Heart right ventricle (tissue), 16 donors: Measurements from ENCODE around the gene LRRC46. TPM values are rescaled to one million over a fixed set of nuclear protein-coding genes. Genes with fewer than 3 reads are reported as not detected.

Source experiments
- ATAC-seq, 8 donors: fragments of 200-7000 bp; cut with Tn5 transposase; one replicate each; pipeline ENCODE4 v1.9.1; 2020; ENCODE audit warnings: mild to moderate bottlenecking in 8 of 8, moderate library complexity in 8 of 8, moderate number of reproducible peaks in 1 of 8
- DNase-seq, 2 donors: peaks; one replicate each; pipeline ENCODE4 v3.0.0-alpha.2; 2020
- H3K27ac ChIP-seq, 10 donors: fragments of 200-600 bp; sonication (generic) in 2 of 10; one replicate each; pipeline versions ENCODE4 v1.5.0 to v1.8.0; 2020 to 2022; ENCODE audit warnings: mild to moderate bottlenecking in 3 of 10
- H3K27me3 ChIP-seq, 7 donors: fragments of 200-600 bp; one replicate each; pipeline ENCODE4 v1.8.0; 2021 to 2022; ENCODE audit warnings: mild to moderate bottlenecking in 2 of 7
- H3K36me3 ChIP-seq, 9 donors: fragments of 200-600 bp; sonication (generic) in 1 of 9; one replicate each; pipeline versions ENCODE4 v1.5.0 to v1.8.0; 2020 to 2022; ENCODE audit warnings: mild to moderate bottlenecking in 2 of 9
- H3K4me1 ChIP-seq, 9 donors: fragments of 200-600 bp; sonication (generic) in 1 of 9; one replicate each; pipeline versions ENCODE4 v1.5.0 to v1.8.0; 2020 to 2022; ENCODE audit warnings: mild to moderate bottlenecking in 4 of 9
- H3K4me3 ChIP-seq, 10 donors: fragments of 200-600 bp; sonication (generic) in 2 of 10; one replicate each; pipeline versions ENCODE4 v1.5.0 to v1.8.0; 2020 to 2022; ENCODE audit warnings: mild to moderate bottlenecking in 7 of 10, moderate library complexity in 2 of 10
- H3K9me3 ChIP-seq, 11 donors: fragments of 200-600 bp in 10 of 11; sonication (generic) in 2 of 11; one replicate each; pipeline versions ENCODE4 v1.5.0 to v1.8.0; 2013 to 2022; ENCODE audit warnings: mild to moderate bottlenecking in 2 of 11, control low read depth in 1 of 11, moderate library complexity in 1 of 11
- CTCF ChIP-seq, 9 donors: fragments of 200-600 bp; sonication (generic) in 2 of 9; IDR thresholded peaks; one replicate each; pipeline versions ENCODE4 v1.5.0 to v1.8.0; 2021 to 2022; ENCODE audit warnings: antibody characterized with exemption in 9 of 9, mild to moderate bottlenecking in 5 of 9, moderate library complexity in 1 of 9
- WGBS, 2 donors: extraction: QIAGEN DNeasy Blood & Tissue Kit; methylation state at CpG; one replicate each; pipeline ENCODE4 v1.1.7; 2013; ENCODE audit warnings: inconsistent platforms in 1 of 2; 5-methylcytosine and 5-hydroxymethylcytosine counted together
- intact Hi-C, 10 donors: fragments of 100-400 bp; cut with DNase I; formaldehyde crosslinking; loops; one replicate each; pipeline versions ENCODE4 v1.11.1 to v1.14.2; 2022
- polyA plus RNA-seq, 2 donors: library from polyadenylated mRNA; stranded (reverse); fragments of 200-250 nt; gene quantifications; one replicate each; pipeline ENCODE4 v1.2.3, GENCODE V29; 2013
- total RNA-seq, 10 donors: library from RNA; stranded (reverse); fragmentation: NEBNext Ultra II Directional in 3 of 10; extraction: Animal tissue kit (Norgen Biotek cat#: 25700) in 3 of 10; gene quantifications; one replicate each; pipeline versions ENCODE4 v1.2.1 to v1.2.4, GENCODE V29; 2021 to 2023
- donor health status: Arrhythmogenic right ventricular cardiomyopathy.
- donor health status: ischemic (EF 13 %, LVEDD 7.1; RV severe dilation, severe dysfunction).
- donor health status: healthy with polysubstance abuse.
- donor health status: DM: no; HTN: yes; CAD: no.
- donor health status: DM: no; HTN: no; CAD: no.
- donor health status: ischemic (EF 25% LVEDD 6.9; RV normal size, moderate dysfunction).
- donor health status: ischemic (EF 25% LVEDD 5.7; RV mildly dilated, moderate dysfunction).
- donor health status: healthy.
- donor health status: DM: yes; HTN: yes; CAD: no.
- donor health status: Ischemic cardiomyopathy.
- donor health status: ischemic (EF 35%, LVEDD 5.7; RV mildly dilated, moderate dysfunction).
- donor health status: nonischemic (EF 11% LVEDD 7.7; RV severe dilation, severe dysfunction).
- donor health status: DM: yes; HTN: yes; CAD: no.
- donor health status: PGD.
- donor health status: ischemic (EF 29% LVEDD 5.4; RV normal size, mild dysfunction).
- donor health status: nonischemic (EF 23%, LVEDD 6.1; RV moderate dilation, normal function).

Gene LRRC46
- total and polyA plus RNA-seq, 12 donors: 0.14 to 0.95 (median 0.34) TPM; not detected in 3

DNA sequence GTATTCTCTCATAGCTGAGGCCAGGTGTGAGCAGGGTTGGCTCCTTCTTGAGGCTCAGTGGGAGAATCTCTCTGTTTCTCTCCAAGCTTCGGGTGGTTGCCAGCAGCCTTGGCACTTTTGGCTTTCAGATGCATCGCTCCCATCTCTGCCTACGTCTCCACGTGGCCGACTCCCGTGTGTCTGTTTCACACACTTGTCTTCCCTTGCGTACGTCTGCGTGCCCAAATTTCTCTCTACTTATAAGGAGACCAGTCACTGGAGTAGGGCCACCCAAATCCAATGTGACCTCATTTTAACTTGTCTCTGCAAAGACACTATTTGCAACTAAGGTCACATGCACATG is 24.6 kb upstream of the LRRC46 start:
- DNase-seq (no peak), ATAC-seq (no peak)
- H3K4me3 ChIP-seq: no peak overlapping the region
- WGBS, 2 donors: 90 to 91% methylated on average over 9 of the region's 9 CpGs
- intact Hi-C loops: loop anchor here in 3 of 10 donors (10.0 kb wide), 2 partner anchors 112 to 142 kb away; partner anchors contain the start of gene TBKBP1 (in 1 of the 3)
- peaks cover 0 to 14% (median 0%) of the 10 kb centered on the region in 9 donors for H3K4me1 ChIP-seq
- TF ChIP-seq CTCF (IDR thresholded peaks at IDR 0.05): no peak
- H3K9me3 ChIP-seq: no peaks in the 10 kb centered on the region
- peaks cover 0 to 53% (median 10%) of the 10 kb centered on the region in 9 donors for H3K36me3 ChIP-seq
- no peaks in the 10 kb centered on the region for H3K27me3 ChIP-seq
- no peak overlapping the region for H3K27ac ChIP-seq

GRCh38 chr17:47807421-47807820 is 24.0 kb upstream of the LRRC46 start:
- H3K4me1 ChIP-seq: peaks cover 0 to 14% (median 0%) of the 10 kb centered on the region in 9 donors
- intact Hi-C loops: loop anchor here in 3 of 10 donors (10.0 kb wide), 2 partner anchors 113 to 143 kb away; partner anchors contain the start of gene TBKBP1 (in 1 of the 3)
- no peak for ATAC-seq
- H3K36me3 ChIP-seq: peaks cover 0 to 59% (median 10%) of the 10 kb centered on the region in 9 donors
- no peak for DNase-seq
- H3K9me3 ChIP-seq: no peaks in the 10 kb centered on the region
- no peak overlapping the region for H3K4me3 ChIP-seq
- H3K27me3 ChIP-seq: no peaks in the 10 kb centered on the region
- WGBS, 2 donors: 88 to 92% methylated on average over 10 to 11 of the region's 11 CpGs
- no peak overlapping the region for H3K27ac ChIP-seq
- TF ChIP-seq CTCF (IDR thresholded peaks at IDR 0.05): no peak

DNA sequence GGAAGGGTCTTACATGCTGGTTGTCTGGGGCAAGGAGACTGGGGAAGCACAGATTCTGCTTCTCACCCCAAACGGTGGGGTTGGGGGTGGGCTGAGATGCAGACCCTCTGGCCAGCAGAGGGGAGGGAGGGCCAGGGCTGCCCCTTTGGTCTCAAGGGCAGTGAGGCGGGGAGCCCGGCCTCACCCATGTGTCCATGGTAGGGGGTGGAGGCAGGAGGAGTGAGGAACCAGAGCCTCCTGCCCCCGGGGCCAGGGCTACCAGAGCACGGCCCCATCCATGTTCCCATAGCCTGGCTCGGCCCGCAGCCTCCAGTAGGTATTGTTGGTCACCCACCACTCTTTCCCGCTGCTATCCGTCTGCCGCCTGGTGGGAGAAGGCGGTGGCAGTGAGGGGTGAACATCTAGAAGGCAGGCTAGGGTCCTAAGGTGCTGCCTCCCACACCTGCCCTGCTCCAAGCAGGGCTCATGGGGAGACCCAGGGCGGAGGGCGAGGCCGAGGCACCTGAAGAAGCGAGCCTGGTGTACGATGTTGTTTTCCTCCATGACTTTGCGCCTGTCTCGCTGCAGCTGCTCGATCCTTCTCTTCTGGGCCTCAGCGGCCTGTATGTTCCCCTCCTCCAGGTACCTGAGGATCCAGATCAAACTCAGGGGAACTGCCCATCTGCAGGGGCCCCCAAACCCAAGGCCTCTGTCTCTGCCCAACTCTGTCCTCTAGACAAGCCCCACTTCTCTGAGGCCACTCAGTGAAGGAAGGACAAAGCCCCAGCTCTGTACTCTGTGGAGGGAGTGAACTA is 23.2 kb upstream of the LRRC46 start:
- H3K36me3 ChIP-seq: peaks cover 0 to 67% (median 13%) of the 10 kb centered on the region in 9 donors
- H3K4me3 ChIP-seq: no peak overlapping the region
- DNase-seq (no peak), ATAC-seq (no peak)
- WGBS, 2 donors: 89 to 94% methylated on average over 20 of the region's 20 CpGs
- no peak overlapping the region for H3K27ac ChIP-seq
- H3K9me3 ChIP-seq: no peaks in the 10 kb centered on the region
- peaks cover 0 to 14% (median 0%) of the 10 kb centered on the region in 9 donors for H3K4me1 ChIP-seq
- no peaks in the 10 kb centered on the region for H3K27me3 ChIP-seq
- intact Hi-C loops: loop anchor here in 3 of 10 donors (10.0 kb wide), 2 partner anchors 113 to 143 kb away; partner anchors contain the start of gene TBKBP1 (in 1 of the 3)
- TF ChIP-seq CTCF (IDR thresholded peaks at IDR 0.05): no peak

DNA sequence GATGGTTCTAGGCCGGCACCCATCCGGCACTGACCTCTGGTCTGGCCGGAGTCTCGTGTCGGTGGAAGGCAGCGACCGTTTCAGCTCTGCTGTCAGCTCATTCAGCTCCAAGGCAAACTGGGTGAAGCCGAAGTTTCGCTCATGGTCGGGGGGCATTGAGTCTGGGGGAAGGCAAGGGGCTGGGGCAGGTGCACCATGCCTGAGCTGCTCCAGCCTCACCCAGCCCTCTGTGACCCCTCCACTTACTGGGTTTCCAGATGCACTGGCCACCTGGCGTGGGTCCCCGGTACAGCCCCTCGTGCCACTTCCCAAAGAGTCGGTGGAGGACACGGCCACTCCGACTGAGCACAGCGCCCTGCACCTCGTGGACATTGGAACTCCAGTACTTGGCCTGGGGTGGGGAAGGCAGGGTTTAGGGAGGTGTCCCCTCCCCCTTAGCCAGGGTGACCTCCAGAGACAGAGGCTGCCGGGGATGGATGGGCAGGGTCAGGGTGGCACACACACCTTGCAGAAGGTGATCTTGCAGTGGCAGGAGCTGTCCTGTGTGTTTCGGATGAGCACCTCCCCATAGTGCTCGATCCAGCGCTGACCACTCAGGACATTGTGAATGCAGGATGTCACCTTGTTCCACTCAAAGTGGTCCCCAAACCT is 22.5 kb upstream of the LRRC46 start:
- H3K4me1 ChIP-seq: peaks cover 0 to 14% (median 0%) of the 10 kb centered on the region in 9 donors
- no peaks in the 10 kb centered on the region for H3K27me3 ChIP-seq
- no peak for DNase-seq
- no peak overlapping the region for H3K27ac ChIP-seq
- H3K4me3 ChIP-seq: no peak overlapping the region
- TF ChIP-seq CTCF (IDR thresholded peaks at IDR 0.05): no peak
- intact Hi-C loops: loop anchor here in 3 of 10 donors (10.0 kb wide), 2 partner anchors 114 to 144 kb away; partner anchors contain the start of gene TBKBP1 (in 1 of the 3)
- H3K9me3 ChIP-seq: no peaks in the 10 kb centered on the region
- ATAC-seq: no peak
- WGBS, 2 donors: 95 to 96% methylated on average over 22 of the region's 22 CpGs
- H3K36me3 ChIP-seq: peaks cover 0 to 74% (median 17%) of the 10 kb centered on the region in 9 donors
